NCI-H146 treated with DMSO at 0.1 percent for 48 hours (cell line): ENCODE data around the gene SLC2A11.
A peak's percentile ranks its signal among the peaks of the same experiment; 100 is the strongest.
"Not testable (repeated sequence)": the region's sequence is repeated elsewhere in the genome, so short reads cannot be mapped to it uniquely, and the experiment has no call there.

ENCODE experiments used
- DNase-seq: peaks from one replicate; lab custom pipeline; 2025; ENCODE audit not compliant: unreplicated experiment; lab: John Stamatoyannopoulos, UW

The SLC2A11 gene

DNA sequence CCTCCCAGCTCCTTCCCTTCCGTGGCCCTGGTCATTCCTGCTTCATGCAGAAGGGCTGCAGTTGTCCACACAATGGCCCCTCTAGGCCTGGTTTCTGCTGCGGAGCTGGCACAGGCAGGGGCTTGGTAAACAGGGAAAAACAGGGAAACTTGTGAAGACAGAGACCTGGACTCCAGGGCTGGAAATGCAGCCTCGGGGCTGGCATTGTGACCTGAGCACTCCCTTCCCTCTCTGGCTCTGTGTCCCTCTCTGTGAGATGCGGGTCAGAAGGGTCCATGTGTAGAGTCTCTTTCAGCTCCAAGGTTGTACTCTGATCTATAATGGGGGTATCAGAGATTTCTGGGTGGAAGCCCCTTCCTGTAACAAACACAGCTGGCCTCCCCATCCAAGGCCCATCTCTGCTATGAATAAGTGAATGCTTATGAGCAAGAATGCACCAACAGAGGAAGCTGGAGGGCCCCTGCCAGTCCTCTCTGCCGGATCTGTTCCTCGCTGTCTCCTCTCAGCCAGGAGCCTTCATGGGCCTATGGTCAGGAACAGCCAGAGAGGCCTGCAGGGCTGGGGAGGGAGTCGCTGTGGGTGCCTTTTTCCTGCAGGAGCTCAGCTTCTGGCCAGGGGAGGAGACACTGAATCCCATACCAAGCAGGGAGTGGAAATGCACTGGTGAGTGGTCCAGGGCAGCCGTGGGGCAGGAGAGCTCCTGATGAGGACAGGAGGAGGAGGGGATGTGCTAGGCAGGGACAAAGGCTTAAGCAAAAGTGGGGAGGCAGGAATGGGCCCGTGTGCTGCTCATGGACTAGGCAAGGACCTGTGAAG, 12.2 kb upstream of the SLC2A11 start:
- DNase-seq = no peak

DNA sequence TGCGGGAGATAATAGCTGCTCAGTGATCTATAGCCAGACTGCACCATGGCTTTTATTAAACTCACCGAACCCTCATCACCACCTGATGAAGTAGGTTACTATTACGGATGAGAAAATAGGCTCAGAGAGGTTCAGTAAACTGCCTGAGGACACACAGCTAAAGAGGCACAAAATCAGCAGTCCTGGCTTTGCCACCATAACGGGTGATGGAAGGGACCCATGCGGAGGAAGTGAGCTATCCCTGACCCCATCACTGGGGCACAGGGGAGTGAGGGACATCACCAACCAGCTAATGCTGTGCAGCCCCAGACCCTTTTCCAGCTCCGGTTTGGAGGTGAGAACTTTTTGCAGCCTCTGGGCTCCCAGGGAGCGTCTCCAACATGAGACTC, 11.6 kb upstream of the SLC2A11 start:
- DNase-seq = no peak

DNA sequence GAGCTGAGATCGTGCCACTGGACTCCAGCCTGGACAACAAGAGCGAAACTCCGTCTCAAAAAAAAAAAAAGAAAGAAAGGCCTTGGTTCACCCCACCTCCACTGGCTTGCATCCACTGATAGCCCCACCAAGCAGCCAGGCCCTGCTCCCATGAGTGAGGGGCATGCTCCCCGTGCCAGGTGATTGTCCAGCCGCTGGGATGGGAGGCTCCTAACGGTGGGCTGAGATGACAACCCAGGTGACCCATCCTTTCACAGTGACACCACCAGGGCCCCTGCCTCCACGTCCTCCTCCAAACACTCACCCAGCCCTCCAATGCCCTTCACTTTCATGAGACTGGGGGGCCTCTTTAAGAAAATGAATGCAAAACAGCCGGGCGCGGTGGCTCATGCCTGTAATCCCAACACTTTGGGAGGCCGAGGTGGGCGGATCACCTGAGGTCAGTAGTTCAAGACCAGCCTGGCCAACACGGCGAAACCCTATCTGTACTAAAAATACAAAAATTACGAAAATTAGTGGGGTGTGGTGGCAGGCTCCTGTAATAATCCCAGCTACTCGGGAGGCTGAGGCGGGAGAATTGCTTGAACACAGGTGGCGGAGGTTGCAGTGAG, 10.3 kb upstream of the SLC2A11 start:
- no peak for DNase-seq

DNA sequence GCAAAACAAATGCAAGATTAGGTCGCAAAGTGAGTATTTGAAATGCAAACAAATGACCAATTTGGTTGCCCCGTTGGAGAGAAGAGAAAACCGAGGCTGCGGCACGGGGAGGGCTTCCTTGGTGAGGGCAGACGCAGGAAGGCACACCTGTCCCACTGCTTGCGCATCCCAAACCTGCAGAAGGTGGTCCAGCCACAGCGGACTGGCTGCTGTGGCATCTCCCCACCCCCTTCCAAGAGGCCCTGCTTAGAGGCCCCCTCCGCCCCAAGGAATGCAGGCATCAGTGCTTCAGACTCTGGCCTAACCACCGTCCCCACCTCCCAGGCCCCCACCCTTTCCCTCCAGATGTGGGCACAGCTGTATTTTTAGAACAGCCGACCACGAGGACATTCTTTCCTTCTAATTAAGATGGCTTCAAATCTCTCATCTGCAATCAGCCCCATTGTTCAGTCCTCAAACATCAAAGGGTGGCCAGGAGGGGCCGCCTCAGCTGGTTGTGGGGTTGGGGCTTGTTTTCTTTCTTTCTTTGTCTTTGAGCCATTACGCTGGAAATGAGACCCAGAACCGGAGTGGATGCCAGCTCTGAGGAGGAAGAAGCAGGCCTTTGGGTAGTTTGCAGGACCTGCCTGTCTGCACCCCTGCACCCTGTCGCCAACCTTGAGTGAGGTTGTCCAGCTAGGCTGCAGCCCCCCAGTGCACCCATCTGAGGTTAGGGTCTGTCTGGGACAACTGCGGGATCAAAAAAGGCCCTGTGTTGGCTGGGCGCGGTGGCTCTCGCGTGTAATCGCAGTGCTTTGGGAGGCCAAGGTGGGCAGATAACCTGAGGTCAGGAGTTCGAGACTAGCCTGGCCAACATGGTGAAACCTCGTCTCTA, 9.4 kb upstream of the SLC2A11 start:
- DNase-seq = no peak

DNA sequence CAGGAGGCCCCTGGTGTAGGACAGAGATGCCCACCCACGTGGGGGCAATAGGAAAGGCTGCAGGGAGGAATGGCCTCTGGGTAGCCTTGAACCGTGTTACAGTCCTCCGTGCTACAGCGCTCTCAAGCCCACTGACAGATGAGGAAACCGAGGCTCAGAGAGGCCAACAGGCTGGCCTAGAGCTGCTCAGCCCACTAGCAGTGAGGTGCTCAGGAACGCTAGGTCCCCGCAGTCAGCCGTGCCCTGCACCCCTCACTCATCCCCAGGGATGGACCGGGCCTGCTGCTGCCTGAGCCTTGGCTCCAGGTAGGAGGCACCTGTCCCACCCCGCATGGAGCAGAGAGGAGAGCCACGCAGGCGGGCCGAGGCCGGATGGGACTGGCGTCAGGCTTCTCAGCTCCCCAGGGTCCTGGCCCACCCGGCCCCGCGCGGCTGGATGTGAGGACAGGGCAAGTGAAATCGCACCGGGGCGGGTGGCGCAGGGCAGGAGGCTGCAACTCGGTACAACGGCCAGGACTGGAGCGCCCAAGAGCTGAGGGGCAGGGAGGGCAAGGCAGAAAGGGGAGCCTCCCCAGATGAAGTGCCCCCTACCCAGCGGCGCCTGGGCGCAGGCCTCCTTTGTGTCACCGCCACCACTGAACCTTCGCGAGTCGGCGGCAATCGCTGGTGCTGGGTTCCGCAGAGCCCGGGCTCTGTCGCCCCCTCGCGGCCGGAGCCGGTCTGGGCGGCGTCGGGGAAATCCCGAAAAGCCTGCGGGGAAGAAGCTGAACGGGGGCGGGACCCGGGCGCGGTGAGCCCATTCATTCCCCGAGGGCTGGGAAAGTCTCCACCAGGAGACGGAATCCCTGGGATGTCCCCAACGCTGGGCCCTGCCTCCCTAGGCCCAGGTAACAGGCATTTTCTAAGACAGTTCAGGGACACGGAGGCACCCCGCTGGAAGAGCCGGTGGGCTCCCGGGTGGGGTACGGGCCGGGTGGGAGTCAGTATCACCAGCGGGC, 8.4 kb upstream of the SLC2A11 start:
- peak; percentile 24 for DNase-seq

DNA sequence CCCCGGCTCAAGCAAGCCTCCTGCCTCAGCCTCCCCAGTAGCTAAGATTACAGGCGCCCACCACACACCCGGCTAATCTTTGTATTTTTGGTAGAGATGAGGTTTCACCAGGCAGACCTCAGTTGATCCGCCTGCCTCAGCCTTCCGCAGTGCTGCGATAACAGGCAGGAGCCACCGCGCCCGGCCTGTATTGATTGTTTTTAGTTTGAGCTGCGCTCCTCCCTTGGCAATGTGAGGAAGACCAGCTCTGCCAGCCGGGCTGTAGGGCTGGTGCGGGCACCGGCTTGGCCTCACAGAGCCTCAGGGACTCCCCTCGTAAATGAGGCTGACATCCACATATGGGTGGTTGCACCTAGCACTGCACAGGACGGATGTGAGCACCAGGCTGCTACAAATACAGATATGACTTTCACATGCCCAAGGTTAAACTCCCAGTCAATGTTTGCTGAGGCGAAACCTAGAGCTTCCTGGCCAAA, 7.5 kb upstream of the SLC2A11 start:
- no peak for DNase-seq

DNA sequence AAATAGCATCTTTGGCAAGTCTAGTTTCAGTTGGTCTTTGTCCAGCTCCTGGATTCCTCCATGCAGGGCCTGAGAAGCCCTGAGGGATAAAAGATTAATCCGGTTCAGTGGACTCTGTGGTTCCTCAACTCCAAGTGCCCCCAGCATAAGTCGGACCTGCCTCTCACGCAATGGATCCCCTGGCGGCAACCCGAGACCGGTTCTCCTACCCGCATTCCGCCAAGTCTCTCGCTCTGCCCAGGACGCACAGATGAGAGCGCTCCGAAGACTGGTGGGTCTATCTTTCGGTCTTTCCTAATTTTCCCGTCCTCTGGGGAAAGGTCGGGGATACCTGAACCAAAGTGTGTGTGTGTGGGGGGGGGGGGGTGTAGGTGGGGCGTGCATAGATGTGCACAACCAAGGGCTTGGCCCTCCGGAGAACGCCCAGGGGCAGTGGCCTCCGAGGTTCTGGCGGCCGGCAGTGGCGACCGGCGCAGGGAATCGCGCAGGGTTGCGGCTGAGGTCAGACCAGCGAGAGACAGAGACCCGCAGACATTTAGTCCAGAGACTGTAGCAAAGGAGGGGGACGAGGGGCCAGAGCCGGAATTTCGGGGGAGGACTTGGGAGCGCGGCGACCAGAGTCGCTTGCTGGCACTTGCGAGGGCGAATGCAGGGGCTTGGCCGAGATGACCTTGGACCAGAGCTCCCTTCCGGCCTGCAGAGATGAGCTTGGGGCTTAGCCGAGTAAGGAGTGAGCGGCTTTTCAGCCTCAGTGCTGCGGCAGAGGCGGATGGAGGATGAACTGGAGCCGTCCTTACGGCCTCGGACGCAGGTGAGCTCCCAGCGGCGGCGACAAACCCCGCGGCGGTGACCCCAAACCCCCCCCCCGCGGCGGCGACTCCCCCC, 712 bp upstream of the SLC2A11 start:
- peak; percentile 51 for DNase-seq

DNA sequence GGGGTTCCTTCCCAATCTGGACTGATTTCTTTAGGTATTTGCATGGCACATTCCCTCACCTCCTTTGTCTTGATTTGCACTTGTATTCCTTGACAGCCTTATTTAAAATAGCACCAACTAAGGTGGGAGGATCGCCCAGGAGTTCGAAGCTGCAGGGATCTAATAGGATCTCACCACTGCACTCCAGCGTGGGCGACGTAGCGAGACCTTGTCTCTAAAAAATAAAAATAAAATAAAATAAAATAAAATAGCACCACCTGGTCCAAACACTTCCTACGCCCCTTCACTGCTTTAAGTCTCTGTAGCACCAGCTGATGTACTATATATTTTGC, 775 bp downstream of the SLC2A11 start:
- DNase-seq = no peak

DNA sequence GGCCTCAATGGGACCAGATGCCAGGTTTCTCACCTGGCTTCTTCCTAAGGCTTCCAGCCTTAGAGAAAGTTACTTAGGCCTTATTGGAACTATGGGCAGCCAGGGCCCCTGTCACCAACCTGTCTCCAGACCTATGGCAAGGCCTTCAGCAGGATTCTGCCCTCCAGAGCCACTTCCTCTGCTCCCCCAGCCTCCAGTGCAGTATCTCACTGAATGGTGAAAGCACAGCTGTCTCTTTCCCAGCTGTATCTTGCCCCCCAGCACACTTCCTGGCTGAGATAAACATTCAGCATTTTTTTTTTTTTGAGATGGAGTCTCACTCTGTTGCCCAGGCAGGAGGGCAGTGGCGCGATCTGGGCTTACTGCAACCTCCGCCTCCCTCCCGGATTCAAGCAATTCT, 1.5 kb downstream of the SLC2A11 start:
- DNase-seq = no peak

DNA sequence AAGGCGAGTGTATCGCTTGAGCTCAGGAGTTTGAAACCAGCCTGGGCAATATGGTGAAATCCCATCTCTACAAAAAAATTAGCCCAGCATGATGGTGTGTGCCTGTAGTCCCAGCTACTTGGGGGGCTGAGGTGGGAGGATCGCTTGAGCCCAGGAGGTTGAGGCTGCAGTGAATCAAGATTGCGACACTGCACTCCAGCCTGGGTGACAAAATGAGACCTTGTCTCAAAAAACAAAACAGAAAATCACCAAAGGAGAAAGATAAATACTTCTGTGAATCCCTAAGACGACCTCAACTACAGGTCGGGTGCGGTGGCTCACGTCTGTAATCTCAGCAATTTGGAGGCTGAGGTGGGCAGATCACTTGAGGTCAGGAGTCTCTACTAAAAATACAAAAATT, 2.5 kb downstream of the SLC2A11 start:
- DNase-seq = not testable (repeated sequence)

DNA sequence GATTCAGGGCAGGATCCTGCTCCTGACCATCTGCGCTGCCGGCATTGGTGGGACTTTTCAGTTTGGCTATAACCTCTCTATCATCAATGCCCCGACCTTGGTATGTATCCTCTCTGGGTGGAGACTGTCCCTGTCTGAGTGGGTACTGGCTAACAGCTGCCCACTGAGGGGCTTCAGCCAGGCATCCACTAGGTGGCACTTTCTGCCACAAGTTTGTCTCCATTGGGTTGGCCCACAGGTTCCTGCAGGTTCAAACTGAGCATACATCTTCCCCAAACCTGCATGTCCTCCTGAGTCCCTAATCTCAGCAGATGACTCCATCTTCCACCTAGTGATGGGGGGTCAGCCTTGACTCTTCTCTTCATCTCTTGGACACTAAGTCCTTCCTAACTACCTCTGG, 4.4 kb downstream of the SLC2A11 start:
- DNase-seq = no peak

DNA sequence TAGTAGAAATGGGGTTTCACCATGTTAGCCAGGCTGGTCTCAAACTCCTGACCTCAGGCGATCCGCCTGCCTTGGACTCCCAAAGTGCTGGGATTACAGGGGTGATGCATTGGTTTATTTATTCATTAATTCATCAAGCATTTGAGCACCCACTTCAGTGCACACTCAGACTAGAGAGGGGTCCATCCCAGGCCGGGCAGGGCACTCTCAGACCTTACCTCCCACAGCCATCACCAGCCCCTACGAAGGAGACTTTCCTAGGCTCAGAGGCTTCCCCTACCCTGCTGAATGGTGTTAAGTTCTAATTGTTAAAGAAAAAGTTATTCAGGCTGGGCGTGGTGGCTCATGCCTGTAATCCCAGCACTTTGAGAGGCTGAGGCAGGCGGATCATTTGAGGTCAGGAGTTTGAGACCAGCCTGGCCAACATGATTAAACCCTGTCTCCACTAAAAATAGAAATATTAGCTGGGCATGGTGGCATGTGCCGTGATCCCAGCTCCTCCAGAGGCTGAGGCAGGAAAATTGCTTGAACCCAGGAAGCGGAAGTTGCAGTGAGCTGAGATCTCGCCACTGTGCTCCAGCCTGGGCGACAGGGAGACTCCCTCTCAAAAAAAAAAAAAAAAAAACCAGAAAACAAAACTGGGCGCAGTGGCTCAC, 7.0 kb downstream of the SLC2A11 start:
- DNase-seq = not testable (repeated sequence)

DNA sequence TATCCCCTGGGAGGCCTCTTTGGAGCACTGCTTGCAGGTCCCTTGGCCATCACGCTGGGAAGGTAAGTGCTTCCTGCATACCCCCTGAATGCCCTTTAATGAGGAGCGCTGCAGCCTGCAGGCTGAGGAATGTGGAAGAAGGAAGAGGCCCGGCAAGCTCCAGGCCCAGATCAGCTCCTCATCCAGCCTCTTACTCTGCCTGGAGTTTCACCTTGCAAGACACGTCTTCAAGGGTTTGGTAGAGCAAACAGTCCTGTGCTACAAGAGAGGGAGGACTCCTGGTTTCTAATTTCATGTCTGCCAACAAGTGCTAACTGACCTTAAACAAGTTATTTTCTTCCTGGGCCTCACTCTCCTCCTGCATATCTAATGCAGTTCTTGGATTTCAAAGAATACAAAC, 10.9 kb downstream of the SLC2A11 start:
- DNase-seq = no peak

DNA sequence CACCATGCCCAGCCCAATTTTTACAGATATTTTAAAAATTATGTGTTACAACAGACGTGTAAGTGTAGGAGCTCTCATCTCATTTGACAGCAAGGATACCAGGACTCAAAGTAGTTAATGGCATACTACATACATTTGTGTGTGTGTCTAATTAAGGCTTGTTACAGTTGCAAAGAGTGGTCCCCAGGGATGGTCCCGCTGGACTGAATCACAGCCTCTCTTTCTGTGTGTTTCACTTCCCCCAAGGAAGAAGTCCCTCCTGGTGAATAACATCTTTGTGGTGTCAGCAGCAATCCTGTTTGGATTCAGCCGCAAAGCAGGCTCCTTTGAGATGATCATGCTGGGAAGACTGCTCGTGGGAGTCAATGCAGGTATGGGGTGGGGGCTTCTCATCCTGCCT, 17.2 kb downstream of the SLC2A11 start:
- no peak for DNase-seq

DNA sequence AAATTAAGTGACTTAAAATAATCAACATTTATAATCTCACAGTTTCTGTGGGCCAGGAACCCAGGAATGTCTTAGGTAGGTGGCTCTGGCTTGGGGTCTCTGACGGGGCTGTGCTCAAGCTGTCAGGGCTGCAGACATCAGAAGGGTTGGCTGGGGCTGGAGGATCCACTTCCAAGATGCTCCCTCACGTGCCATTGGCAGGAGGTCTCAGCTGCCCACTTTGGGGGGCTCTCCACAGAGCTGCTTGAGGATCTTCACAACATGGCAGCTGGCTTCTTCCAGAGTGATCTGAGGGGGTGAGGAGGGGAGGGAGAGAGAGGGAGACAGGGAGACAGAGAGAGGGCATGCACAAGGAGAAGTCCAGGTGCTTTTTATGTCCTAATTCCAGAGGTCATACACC, 18.1 kb downstream of the SLC2A11 start:
- DNase-seq = no peak

DNA sequence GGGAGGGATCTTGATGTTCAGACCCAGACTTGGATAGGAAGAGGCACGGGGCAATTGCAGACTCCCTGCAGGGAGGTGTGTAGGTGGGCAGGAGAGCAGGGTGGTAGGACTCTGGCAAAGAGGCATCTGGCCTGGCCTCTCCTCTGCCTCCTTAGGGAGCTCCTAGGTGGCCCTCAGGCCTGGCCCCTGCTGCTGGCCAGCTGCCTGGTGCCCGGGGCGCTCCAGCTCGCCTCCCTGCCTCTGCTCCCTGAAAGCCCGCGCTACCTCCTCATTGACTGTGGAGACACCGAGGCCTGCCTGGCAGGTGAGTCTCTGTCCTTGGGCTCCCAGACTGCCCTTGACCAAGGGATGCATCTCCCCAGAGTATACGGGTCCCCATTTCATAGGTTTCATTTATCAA, 19.9 kb downstream of the SLC2A11 start:
- DNase-seq = no peak

DNA sequence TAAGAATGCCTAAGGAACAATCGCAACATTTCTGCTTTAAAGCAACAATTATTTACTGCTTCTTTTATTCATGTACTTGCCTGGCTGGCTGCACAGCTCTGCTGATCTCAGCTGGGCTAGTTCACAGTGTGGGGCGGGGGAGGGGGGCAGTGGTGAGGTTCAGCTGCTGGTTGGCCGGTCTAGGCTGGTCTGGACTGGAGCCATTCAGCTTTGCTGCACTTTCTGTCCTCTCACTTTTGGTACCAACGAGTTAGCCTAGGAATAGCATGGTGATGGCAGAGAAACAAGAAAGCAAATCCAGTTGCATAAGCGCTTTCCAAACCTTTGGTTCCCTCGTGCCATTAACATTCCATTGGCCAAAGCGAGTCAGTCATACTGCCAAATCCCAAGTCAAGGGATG, 20.5 kb downstream of the SLC2A11 start:
- no peak for DNase-seq

DNA sequence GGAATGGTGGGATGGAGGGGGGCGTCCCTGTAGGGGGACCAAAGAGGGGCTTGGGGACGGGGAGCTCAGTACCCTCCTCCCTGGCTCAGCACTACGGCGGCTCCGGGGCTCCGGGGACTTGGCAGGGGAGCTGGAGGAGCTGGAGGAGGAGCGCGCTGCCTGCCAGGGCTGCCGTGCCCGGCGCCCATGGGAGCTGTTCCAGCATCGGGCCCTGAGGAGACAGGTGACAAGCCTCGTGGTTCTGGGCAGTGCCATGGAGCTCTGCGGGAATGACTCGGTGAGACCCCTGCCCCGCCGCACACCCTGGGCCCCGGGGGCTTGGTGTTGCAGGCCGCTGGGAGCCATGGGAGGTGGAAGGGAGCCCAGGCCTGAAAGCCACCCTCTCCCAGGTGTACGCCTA, 24.7 kb downstream of the SLC2A11 start:
- DNase-seq = no peak

DNA sequence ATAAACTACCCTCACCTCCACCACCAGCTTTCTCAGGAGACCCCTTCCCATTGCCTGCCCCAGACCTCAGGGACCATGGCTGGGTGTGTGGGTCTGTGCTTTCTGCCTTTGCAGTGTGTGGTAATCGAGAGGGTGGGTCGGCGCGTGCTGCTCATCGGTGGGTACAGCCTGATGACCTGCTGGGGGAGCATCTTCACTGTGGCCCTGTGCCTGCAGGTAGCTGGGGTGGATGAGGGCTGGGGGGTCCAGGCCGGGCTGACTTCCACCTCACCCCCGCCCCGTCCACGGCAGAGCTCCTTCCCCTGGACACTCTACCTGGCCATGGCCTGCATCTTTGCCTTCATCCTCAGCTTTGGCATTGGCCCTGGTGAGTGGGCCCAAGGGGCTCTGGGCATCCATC, 26.0 kb downstream of the SLC2A11 start:
- no peak for DNase-seq
